GM20000 (cell line): ENCODE measurements around the gene ARSJ.

Experiments
- DNase-seq: peaks from one replicate; pipeline ENCODE4 v3.0.0; 2012; ENCODE audit warnings: low spot score
- TF ChIP-seq, protein P1 (sequence below): IDR thresholded peaks from 2 replicates; pipeline ENCODE4 v1.5.1; 2012; ENCODE audit warnings: mild to moderate bottlenecking, control low read depth; ENCODE audit errors: extremely low read depth, missing control alignments

Gene ARSJ

DNA sequence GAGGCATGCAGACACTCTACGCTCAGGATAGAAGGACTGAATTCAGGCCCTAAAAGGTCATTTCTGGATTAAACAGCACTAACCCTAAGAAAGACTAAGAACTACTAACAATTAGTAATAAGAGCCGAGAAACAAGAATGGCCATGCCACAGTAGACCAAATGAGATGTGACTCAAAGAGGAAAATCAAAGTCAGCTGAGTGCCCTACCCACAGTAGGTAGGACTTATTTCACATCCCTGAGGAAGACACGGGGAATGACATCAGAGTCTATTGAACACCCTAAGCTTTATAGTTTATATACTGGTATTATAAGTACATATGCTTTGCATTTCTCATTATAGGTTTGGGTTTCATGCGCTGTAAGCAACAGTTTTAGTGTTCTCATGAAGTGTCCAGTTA is 2.7 kb upstream of the ARSJ start:
- TF ChIP-seq, protein P1, sequence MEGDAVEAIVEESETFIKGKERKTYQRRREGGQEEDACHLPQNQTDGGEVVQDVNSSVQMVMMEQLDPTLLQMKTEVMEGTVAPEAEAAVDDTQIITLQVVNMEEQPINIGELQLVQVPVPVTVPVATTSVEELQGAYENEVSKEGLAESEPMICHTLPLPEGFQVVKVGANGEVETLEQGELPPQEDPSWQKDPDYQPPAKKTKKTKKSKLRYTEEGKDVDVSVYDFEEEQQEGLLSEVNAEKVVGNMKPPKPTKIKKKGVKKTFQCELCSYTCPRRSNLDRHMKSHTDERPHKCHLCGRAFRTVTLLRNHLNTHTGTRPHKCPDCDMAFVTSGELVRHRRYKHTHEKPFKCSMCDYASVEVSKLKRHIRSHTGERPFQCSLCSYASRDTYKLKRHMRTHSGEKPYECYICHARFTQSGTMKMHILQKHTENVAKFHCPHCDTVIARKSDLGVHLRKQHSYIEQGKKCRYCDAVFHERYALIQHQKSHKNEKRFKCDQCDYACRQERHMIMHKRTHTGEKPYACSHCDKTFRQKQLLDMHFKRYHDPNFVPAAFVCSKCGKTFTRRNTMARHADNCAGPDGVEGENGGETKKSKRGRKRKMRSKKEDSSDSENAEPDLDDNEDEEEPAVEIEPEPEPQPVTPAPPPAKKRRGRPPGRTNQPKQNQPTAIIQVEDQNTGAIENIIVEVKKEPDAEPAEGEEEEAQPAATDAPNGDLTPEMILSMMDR, result no peak
- DNase-seq, result no peak

DNA sequence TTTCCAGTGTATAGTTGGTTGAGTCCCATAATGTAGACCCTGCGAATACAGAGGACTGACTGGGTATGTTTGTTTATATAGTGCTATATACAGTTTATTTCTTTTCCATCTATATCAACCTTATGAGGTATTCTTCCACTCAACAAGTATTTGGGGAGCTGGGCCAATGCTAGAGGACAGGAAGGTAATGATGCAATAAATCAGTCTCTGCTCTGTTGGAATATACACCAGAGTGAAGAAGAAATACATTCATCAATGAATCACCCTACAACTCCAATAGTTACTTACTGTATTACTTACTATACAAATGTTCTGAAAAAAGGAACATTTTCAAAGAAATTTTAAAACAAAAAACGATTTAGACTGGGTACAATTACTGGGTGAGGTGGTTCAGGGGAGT is 2.1 kb upstream of the ARSJ start:
- TF ChIP-seq, protein P1, result no peak
- no peak for DNase-seq

GRCh38 chr4:113979905-113980615 is 613 bp upstream of the ARSJ start:
- no peak for DNase-seq
- TF ChIP-seq, protein P1, result no peak

DNA sequence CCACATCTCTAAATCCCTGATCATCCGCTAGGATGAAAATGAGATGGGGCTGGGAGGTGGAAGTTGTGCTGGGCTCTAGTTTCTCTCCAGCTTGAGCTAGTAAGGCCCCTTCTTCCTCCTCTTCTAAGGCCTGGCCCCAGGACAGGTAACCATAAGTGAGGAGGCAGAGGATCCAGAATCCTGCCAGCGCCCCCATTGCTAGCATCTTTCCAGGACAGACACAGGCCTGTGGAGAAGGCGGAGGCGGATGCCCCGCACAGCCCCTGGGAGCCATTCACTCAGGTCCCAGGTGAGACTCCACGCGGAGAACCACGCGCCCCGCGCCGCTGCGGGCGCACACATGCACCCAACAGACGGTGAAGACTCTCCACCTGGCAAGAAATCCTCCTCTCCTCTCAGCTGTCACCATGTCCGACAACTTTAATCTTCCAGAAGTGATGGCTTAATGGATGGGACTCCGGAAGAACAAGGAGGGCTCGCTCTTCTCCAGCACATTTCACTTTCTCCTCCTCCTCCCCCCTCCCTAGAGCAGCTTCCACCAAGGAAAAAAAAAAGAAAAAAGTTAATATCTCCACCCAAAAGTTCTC is 793 bp downstream of the ARSJ start:
- TF ChIP-seq, protein P1, result no peak
- DNase-seq, result no peak

GRCh38 chr4:113978105-113978504 is 1.3 kb downstream of the ARSJ start:
- TF ChIP-seq, protein P1, result no peak
- no peak for DNase-seq

GRCh38 chr4:113977526-113977855 is 2.0 kb downstream of the ARSJ start:
- DNase-seq, result no peak
- TF ChIP-seq, protein P1, result no peak

- TF ChIP-seq, protein P1, result no peak
- DNase-seq, result no peak
Observed at GRCh38 chr4:113976741-113977525, 2.5 kb downstream of the ARSJ start.
